ENCODE data around the gene FGFR2. TPM values are rescaled to one million over a fixed set of nuclear protein-coding genes. Genes with fewer than 3 reads are reported as not detected.
"Not testable (repeated sequence)": the region's sequence is repeated elsewhere in the genome, so short reads cannot be mapped to it uniquely, and the experiment has no call there.

The FGFR2 gene
- total RNA-seq, 1 donor from 2014 or later, result 8.0 TPM

DNA sequence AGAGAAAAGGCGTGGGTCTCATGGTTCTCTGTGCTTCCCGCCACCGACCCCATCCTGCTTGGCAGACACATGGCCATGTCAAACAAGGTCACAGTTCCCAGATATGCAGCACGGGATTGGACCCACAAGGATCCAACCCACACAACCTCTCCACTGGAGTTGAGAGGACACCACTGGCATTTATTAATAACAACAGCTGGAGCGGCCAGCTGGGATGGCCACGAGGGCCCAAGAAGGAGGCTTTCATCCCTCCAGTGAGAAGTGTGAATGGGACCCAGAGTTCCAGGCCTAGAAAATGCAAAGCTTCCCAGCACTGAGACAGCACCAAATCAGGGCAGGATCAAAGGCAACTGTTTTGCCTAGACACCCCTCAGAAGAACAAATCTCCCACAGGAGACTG is 31.5 kb downstream of the FGFR2 start:
- TF ChIP-seq, protein P1, sequence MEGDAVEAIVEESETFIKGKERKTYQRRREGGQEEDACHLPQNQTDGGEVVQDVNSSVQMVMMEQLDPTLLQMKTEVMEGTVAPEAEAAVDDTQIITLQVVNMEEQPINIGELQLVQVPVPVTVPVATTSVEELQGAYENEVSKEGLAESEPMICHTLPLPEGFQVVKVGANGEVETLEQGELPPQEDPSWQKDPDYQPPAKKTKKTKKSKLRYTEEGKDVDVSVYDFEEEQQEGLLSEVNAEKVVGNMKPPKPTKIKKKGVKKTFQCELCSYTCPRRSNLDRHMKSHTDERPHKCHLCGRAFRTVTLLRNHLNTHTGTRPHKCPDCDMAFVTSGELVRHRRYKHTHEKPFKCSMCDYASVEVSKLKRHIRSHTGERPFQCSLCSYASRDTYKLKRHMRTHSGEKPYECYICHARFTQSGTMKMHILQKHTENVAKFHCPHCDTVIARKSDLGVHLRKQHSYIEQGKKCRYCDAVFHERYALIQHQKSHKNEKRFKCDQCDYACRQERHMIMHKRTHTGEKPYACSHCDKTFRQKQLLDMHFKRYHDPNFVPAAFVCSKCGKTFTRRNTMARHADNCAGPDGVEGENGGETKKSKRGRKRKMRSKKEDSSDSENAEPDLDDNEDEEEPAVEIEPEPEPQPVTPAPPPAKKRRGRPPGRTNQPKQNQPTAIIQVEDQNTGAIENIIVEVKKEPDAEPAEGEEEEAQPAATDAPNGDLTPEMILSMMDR (IDR thresholded peaks at IDR 0.05), result no peak
- Mint-ChIP-seq H3K36me3 (ENCODE audit: unreplicated experiment) (no peaks in the 10 kb centered on the region), H3K4me3 (ENCODE audit: unreplicated experiment) (no peak overlapping the region), H3K9me3 (ENCODE audit: unreplicated experiment) (no peaks in the 10 kb centered on the region), H3K27ac (ENCODE audit: unreplicated experiment) (no peak overlapping the region), H3K4me1 (ENCODE audit: unreplicated experiment) (peaks cover 4% of the 10 kb centered on the region), H3K27me3 (ENCODE audit: unreplicated experiment) (no peaks in the 10 kb centered on the region)
- no peak for DNase-seq (ENCODE audit: extremely low spot score, unreplicated experiment)

DNA sequence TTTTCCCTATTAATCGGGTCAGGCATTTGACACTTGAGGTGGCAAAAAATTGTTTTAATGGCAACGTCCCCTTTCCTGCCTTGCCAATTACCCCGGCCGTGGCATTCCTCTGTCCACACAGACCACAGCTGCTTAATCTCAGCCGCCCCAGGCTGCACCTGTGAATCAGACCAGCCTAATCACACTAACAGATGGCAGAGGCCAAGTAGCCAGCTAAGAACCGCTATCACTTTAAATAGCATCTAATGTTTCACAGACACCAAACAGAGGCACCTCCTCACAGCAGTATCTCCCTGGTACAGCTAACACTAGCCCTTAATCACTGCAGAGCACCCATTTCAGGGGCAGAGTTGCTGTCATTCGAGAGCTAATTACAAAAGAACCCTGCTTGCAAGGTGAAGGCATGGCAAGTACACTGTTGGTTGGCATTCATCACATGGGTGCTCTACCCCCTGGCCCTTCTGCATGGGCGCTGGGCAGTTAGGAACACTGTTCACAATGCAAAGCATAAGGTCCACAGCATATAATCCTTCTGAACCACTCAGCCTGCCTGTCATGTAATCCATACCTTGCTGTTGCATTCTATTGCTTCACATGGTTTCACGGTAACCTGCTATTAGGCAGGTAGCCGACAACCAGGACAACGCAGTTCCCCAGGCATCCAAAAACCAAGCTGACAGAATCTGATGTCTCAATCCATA is 38.8 kb downstream of the FGFR2 start:
- no peaks in the 10 kb centered on the region for H3K36me3 Mint-ChIP-seq (ENCODE audit: unreplicated experiment)
- H3K9me3 Mint-ChIP-seq (ENCODE audit: unreplicated experiment), result no peaks in the 10 kb centered on the region
- no peak overlapping the region for H3K4me3 Mint-ChIP-seq (ENCODE audit: unreplicated experiment)
- H3K27me3 Mint-ChIP-seq (ENCODE audit: unreplicated experiment), result no peaks in the 10 kb centered on the region
- TF ChIP-seq, protein P1 (IDR thresholded peaks at IDR 0.05), result no peak
- no peak for DNase-seq (ENCODE audit: extremely low spot score, unreplicated experiment)
- H3K4me1 Mint-ChIP-seq (ENCODE audit: unreplicated experiment), result no peaks in the 10 kb centered on the region
- no peak overlapping the region for H3K27ac Mint-ChIP-seq (ENCODE audit: unreplicated experiment)

DNA sequence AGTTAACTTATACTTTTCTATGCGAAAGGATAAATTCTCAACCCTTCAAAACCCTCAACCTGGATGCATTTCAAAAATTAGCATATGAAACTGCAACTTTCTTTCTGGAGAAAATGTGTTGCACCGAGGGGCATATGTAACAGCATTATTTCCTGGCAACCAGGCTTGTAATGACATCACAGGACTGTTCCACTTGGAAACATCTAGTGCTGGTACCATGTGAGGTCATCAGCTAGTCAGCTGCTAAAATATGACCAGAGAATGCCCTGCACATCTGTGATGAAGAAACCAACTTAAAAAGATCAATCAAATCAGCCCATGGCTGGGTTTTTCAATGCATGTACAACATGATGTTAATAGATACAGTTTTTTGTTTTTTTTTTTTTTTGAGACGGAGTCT is 40.0 kb downstream of the FGFR2 start:
- Mint-ChIP-seq H3K27ac (ENCODE audit: unreplicated experiment) (no peak overlapping the region), H3K27me3 (ENCODE audit: unreplicated experiment) (no peaks in the 10 kb centered on the region), H3K4me3 (ENCODE audit: unreplicated experiment) (no peak overlapping the region), H3K4me1 (ENCODE audit: unreplicated experiment) (no peaks in the 10 kb centered on the region), H3K9me3 (ENCODE audit: unreplicated experiment) (no peaks in the 10 kb centered on the region), H3K36me3 (ENCODE audit: unreplicated experiment) (no peaks in the 10 kb centered on the region)
- TF ChIP-seq, protein P1 (IDR thresholded peaks at IDR 0.05), result no peak
- no peak for DNase-seq (ENCODE audit: extremely low spot score, unreplicated experiment)

DNA sequence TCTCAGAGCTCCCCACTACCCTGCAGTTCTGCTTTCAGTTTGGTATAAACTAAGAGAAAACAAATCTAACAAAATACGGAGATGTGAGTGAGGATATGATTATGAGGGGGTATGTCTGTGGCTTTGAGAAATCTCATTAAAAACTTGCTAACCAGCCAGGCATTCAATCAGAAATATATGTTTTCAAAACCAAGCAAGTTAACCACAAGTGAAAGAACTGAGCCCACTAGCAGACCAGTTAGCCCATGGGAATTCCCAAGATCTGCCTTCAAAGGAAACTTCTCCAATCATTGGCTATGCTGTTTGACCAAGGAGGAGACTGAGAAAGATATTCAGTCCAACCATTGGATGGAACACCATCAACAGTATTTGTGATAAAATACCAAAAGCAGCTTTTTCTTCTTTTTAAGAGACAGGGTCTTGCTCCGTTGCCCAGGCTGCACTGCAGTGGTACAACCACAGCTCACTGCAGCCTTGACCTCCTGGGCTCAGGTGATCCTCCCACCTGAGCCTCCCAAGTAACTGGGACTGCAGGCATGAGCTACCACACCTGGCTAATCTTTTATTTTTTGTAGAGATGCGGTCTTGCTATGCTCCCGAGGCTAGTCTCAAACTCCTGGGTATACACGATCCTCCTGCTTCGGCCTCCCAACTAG is 41.2 kb downstream of the FGFR2 start:
- Mint-ChIP-seq H3K36me3 (ENCODE audit: unreplicated experiment) (no peaks in the 10 kb centered on the region), H3K9me3 (ENCODE audit: unreplicated experiment) (no peaks in the 10 kb centered on the region), H3K4me1 (ENCODE audit: unreplicated experiment) (no peaks in the 10 kb centered on the region), H3K4me3 (ENCODE audit: unreplicated experiment) (no peak overlapping the region), H3K27me3 (ENCODE audit: unreplicated experiment) (no peaks in the 10 kb centered on the region), H3K27ac (ENCODE audit: unreplicated experiment) (no peak overlapping the region)
- TF ChIP-seq, protein P1 (IDR thresholded peaks at IDR 0.05), result no peak
- DNase-seq (ENCODE audit: extremely low spot score, unreplicated experiment), result no peak

DNA sequence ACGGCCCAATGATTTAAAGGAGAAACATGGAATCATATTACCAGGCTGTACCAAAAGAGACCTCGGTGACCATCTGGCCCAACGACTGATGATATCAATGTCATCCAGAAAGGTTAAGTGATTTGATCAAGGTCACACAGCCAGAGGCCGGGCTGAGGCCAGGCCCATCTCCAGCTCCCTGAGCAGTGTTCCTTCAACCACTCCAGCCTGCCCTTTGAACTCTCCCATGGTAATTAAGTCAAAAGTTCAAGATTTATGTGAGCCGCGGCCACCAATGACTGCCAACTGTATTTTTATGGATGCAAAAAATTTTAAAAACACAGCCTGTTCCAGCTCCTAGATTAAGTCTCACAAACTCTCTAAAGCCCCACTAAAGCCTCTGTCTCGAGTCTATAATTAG is 41.8 kb downstream of the FGFR2 start:
- H3K4me1 Mint-ChIP-seq (ENCODE audit: unreplicated experiment), result no peaks in the 10 kb centered on the region
- no peak overlapping the region for H3K27ac Mint-ChIP-seq (ENCODE audit: unreplicated experiment)
- DNase-seq (ENCODE audit: extremely low spot score, unreplicated experiment), result no peak
- peaks cover 2% of the 10 kb centered on the region for H3K36me3 Mint-ChIP-seq (ENCODE audit: unreplicated experiment)
- H3K9me3 Mint-ChIP-seq (ENCODE audit: unreplicated experiment), result no peaks in the 10 kb centered on the region
- TF ChIP-seq, protein P1 (IDR thresholded peaks at IDR 0.05), result no peak
- no peak overlapping the region for H3K4me3 Mint-ChIP-seq (ENCODE audit: unreplicated experiment)
- H3K27me3 Mint-ChIP-seq (ENCODE audit: unreplicated experiment), result no peaks in the 10 kb centered on the region

DNA sequence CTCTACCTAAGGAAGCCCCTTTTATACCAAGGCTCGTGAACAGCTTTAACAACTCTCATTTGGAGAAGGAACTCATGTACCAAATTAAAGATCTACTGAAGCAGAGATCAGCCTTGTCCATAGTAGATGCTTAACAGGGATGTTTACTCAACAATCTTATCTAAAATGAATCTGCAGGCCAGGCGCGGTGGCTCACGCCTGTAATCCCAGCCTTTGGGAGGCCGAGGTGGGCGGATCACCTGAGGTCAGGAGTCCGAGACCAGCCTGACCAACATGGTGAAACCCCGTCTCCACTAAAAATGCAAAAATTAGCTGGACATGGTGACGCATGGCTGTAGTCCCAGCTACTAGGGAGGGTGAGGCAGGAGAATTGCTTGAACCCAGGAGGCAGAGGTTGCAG is 43.3 kb downstream of the FGFR2 start:
- H3K4me1 Mint-ChIP-seq (ENCODE audit: unreplicated experiment); H3K9me3 Mint-ChIP-seq (ENCODE audit: unreplicated experiment); H3K27me3 Mint-ChIP-seq (ENCODE audit: unreplicated experiment); DNase-seq (ENCODE audit: extremely low spot score, unreplicated experiment); H3K4me3 Mint-ChIP-seq (ENCODE audit: unreplicated experiment); H3K27ac Mint-ChIP-seq (ENCODE audit: unreplicated experiment): not testable (repeated sequence)
- H3K36me3 Mint-ChIP-seq (ENCODE audit: unreplicated experiment), result peaks cover 12% of the 10 kb centered on the region

All from osteocyte (in vitro differentiated cells).